OCI-M1 (cell line): Measurements from ENCODE around the gene KRT7.

Experiments used
- DNase-seq: peaks from one replicate; lab custom pipeline; 2025; lab: John Stamatoyannopoulos, UW

Gene KRT7

GRCh38 chr12:52243856-52244614 is 11.0 kb downstream of the KRT7 start:
- DNase-seq: peak; percentile 4

GRCh38 chr12:52244615-52244994 is 11.6 kb downstream of the KRT7 start:
- no peak for DNase-seq

GRCh38 chr12:52245259-52245961 is 12.4 kb downstream of the KRT7 start:
- DNase-seq: no peak

- no peak for DNase-seq
These were observed 13.0 kb downstream of the KRT7 start for GRCh38 chr12:52245962-52246569.

- DNase-seq: no peak
These were observed 13.9 kb downstream of the KRT7 start for GRCh38 chr12:52246720-52247621.

- DNase-seq: no peak
These were observed 14.8 kb downstream of the KRT7 start for GRCh38 chr12:52247622-52248540.

- no peak for DNase-seq
These were observed 15.8 kb downstream of the KRT7 start for GRCh38 chr12:52248541-52249461.

GRCh38 chr12:52249511-52250047 is 16.5 kb downstream of the KRT7 start:
- DNase-seq: no peak

- DNase-seq: no peak
These were observed 17.3 kb downstream of the KRT7 start for GRCh38 chr12:52250048-52250990.

GRCh38 chr12:52251367-52252051 is 18.5 kb downstream of the KRT7 start:
- DNase-seq: peak; percentile 8

- DNase-seq: peak; percentile 9
These were observed 19.2 kb downstream of the KRT7 start for GRCh38 chr12:52252175-52252615.

- no peak for DNase-seq
These were observed 19.8 kb downstream of the KRT7 start for GRCh38 chr12:52252728-52253343.

GRCh38 chr12:52253391-52254179 is 20.5 kb downstream of the KRT7 start:
- no peak for DNase-seq

GRCh38 chr12:52254180-52254964 is 21.3 kb downstream of the KRT7 start:
- no peak for DNase-seq

- no peak for DNase-seq
These were observed 22.1 kb downstream of the KRT7 start for GRCh38 chr12:52254965-52255751.
